ENCODE data around the gene BPHL. TPM values are rescaled to one million over a fixed set of nuclear protein-coding genes. Genes with fewer than 3 reads are reported as not detected.

BPHL gene
- total RNA-seq, 1 experiment from 2014 or later, result 36.3 TPM

- no peak for TF ChIP-seq POLR2AphosphoS5 (IDR thresholded peaks at IDR 0.05; ENCODE audit: low read depth, low read length)
- TF ChIP-seq, protein P1, sequence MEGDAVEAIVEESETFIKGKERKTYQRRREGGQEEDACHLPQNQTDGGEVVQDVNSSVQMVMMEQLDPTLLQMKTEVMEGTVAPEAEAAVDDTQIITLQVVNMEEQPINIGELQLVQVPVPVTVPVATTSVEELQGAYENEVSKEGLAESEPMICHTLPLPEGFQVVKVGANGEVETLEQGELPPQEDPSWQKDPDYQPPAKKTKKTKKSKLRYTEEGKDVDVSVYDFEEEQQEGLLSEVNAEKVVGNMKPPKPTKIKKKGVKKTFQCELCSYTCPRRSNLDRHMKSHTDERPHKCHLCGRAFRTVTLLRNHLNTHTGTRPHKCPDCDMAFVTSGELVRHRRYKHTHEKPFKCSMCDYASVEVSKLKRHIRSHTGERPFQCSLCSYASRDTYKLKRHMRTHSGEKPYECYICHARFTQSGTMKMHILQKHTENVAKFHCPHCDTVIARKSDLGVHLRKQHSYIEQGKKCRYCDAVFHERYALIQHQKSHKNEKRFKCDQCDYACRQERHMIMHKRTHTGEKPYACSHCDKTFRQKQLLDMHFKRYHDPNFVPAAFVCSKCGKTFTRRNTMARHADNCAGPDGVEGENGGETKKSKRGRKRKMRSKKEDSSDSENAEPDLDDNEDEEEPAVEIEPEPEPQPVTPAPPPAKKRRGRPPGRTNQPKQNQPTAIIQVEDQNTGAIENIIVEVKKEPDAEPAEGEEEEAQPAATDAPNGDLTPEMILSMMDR (IDR thresholded peaks at IDR 0.05), result no peak
- no TSS peak for BruUV-seq (replicated peaks)
- Histone ChIP-seq H3K9me3 (ENCODE audit: control insufficient read depth, insufficient read depth, low read depth, low read length) (no peaks in the 10 kb centered on the region), H3K27ac (ENCODE audit: low read length) (no peak overlapping the region), H3K4me1 (ENCODE audit: control insufficient read depth, insufficient read depth, low read length) (no peaks in the 10 kb centered on the region), H3K4me3 (ENCODE audit: low read depth in 2 of 2, low read length in 2 of 2) (no peak overlapping the region), H3K36me3 (ENCODE audit: control insufficient read depth, insufficient read depth, low read length) (0 out of 2 replicates have a peak, but pooled peaks cover 2% of the 10 kb centered on the region), H3K27me3 (ENCODE audit: control insufficient read depth, insufficient read depth, low read length) (no peaks in the 10 kb centered on the region)
- ChIA-PET POLR2A (interaction anchor here (0.8 kb wide), 1 partner anchor 77 kb away, joined by 4 read pairs; no protein-coding TSS in a partner anchor), CTCF (no interaction called here)
- DNase-seq (ENCODE audit: low read depth, low spot score) (no peak), ATAC-seq (no peak)
- in situ Hi-C loops (cut with HindIII; ENCODE audit: low pct_unique_long_range_greater_than_20kb, low sequenced_read_pairs) (no loop called here), intact Hi-C loops (cut with micrococcal nuclease; ENCODE audit: unreplicated experiment) (no loop called here)
Measured at GRCh38 chr6:3131695-3132094, 13.2 kb downstream of the BPHL start.

DNA sequence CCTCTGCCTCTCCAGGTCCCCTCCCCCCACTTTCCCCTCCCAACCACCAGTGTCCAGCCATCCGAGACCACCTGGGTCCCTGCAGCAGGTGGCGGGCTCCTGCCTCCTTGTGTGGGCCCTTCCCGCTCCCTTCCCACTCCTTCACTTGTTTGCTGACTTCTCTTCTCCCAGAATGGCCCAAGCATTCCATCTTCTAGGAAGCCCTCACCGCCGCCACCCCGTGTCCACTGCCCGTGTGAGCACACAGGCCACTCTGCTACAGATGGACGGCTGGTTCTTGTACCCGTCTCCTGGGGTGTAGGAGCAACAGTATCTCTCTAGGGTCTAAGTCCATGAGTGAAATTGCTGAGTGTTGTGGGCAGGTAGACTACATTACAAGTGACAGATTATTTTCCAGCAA, 15.0 kb downstream of the BPHL start:
- H3K9me3 ChIP-seq (ENCODE audit: control insufficient read depth, insufficient read depth, low read depth, low read length), result no peaks in the 10 kb centered on the region
- intact Hi-C loops (cut with micrococcal nuclease; ENCODE audit: unreplicated experiment) (no loop called here), in situ Hi-C loops (cut with HindIII; ENCODE audit: low pct_unique_long_range_greater_than_20kb, low sequenced_read_pairs) (no loop called here)
- no peak overlapping the region for H3K4me3 ChIP-seq (ENCODE audit: low read depth in 2 of 2, low read length in 2 of 2)
- no peaks in the 10 kb centered on the region for H3K27me3 ChIP-seq (ENCODE audit: control insufficient read depth, insufficient read depth, low read length)
- peaks cover 2% of the 10 kb centered on the region; the same call in 1 of the 2 replicates for H3K36me3 ChIP-seq (ENCODE audit: control insufficient read depth, insufficient read depth, low read length)
- DNase-seq (ENCODE audit: low read depth, low spot score) (no peak), ATAC-seq (no peak)
- BruUV-seq (replicated peaks), result no TSS peak
- H3K27ac ChIP-seq (ENCODE audit: low read length), result no peak overlapping the region
- CTCF ChIA-PET, result no interaction called here
- TF ChIP-seq TCF7L2 (IDR thresholded peaks at IDR 0.05; ENCODE audit: low read depth, low read length) (no peak), REST (IDR thresholded peaks at IDR 0.05; ENCODE audit: insufficient read depth in 1 of 2, low read depth in 2 of 2, low read length in 1 of 2) (no peak), SIN3A (IDR thresholded peaks at IDR 0.05; ENCODE audit: borderline replicate concordance, insufficient read depth, low read depth, low read length) (no peak), POLR2AphosphoS5 (IDR thresholded peaks at IDR 0.05; ENCODE audit: low read depth, low read length) (no peak)
- TF ChIP-seq, protein P1 (IDR thresholded peaks at IDR 0.05), result no peak
- POLR2A ChIA-PET, result no interaction called here
- H3K4me1 ChIP-seq (ENCODE audit: control insufficient read depth, insufficient read depth, low read length), result no peaks in the 10 kb centered on the region

Data from Panc1 (cell line).